ENCODE measurements around the gene DSCAML1. TPM values are rescaled to one million over a fixed set of nuclear protein-coding genes. Genes with fewer than 3 reads are reported as not detected.

Gene DSCAML1
- total and polyA plus RNA-seq, 4 experiments from 2014 or later = 1.00 to 1.0 TPM; not detected in 2

GRCh38 chr11:117835576-117835975 lies 38.6 kb upstream of the DSCAML1 start:
- Histone ChIP-seq H3K9me3 (ENCODE audit: control insufficient read depth in 1 of 2, low read length in 2 of 2) (no peaks in the 10 kb centered on the region), H3K4me1 (ENCODE audit: insufficient read depth, low read length) (peaks cover 7% of the 10 kb centered on the region), H3K27me3 (ENCODE audit: insufficient read depth, low read length) (no peaks in the 10 kb centered on the region), H3K36me3 (ENCODE audit: insufficient read depth, low read length) (no peaks in the 10 kb centered on the region), H3K27ac (ENCODE audit: low read depth, low read length) (no peak overlapping the region), H3K4me3 (ENCODE audit: low read length in 2 of 2) (no peak overlapping the region)
- Mint-ChIP-seq H3K27ac (peak overlapping the region in 1 of 7 donors; percentile 17), H3K4me3 (no peak overlapping the region), H3K4me1 (peaks cover 6 to 14% (median 9%) of the 10 kb centered on the region in 4 donors), H3K36me3 (no peaks in the 10 kb centered on the region), H3K27me3 (peaks cover 0 to 2% of the 10 kb centered on the region in 2 donors), H3K9me3 (peaks cover 0 to 2% (median 0%) of the 10 kb centered on the region in 8 donors)
- ChIA-PET CTCF (ENCODE audit: partially characterized antibody) (interaction anchor here (1.1 to 4.9 kb wide), 8 partner anchors 7 to 410 kb away, joined by 3 to 23 read pairs (median 6); no protein-coding TSS in a partner anchor), POLR2A (ENCODE audit: partially characterized antibody) (interaction anchor here (0.9 kb wide), 1 partner anchor 16 kb away, joined by 3 read pairs; no protein-coding TSS in a partner anchor)
- no peak for DNase-seq
- intact Hi-C loops (cut with micrococcal nuclease) = no loop called here

- Mint-ChIP-seq H3K36me3 (no peaks in the 10 kb centered on the region), H3K27me3 (peaks cover 0 to 2% of the 10 kb centered on the region in 2 donors), H3K9me3 (peaks cover 0 to 2% (median 0%) of the 10 kb centered on the region in 8 donors), H3K4me3 (no peak overlapping the region), H3K27ac (no peak overlapping the region), H3K4me1 (peaks cover 6 to 21% (median 12%) of the 10 kb centered on the region in 4 donors)
- no peaks in the 10 kb centered on the region for H3K36me3 ChIP-seq (ENCODE audit: insufficient read depth, low read length)
- no peaks in the 10 kb centered on the region for H3K27me3 ChIP-seq (ENCODE audit: insufficient read depth, low read length)
- no peaks in the 10 kb centered on the region for H3K9me3 ChIP-seq (ENCODE audit: control insufficient read depth in 1 of 2, low read length in 2 of 2)
- DNase-seq = no peak
- no peak overlapping the region for H3K27ac ChIP-seq (ENCODE audit: low read depth, low read length)
- H3K4me3 ChIP-seq (ENCODE audit: low read length in 2 of 2) = no peak overlapping the region
- intact Hi-C loops (cut with micrococcal nuclease) = no loop called here
- CTCF ChIA-PET (ENCODE audit: partially characterized antibody) = interaction anchor here (0.7 to 4.9 kb wide), 10 partner anchors 8 to 409 kb away, joined by 3 to 23 read pairs (median 6); no protein-coding TSS in a partner anchor
- H3K4me1 ChIP-seq (ENCODE audit: insufficient read depth, low read length) = peaks cover 12% of the 10 kb centered on the region
- POLR2A ChIA-PET (ENCODE audit: partially characterized antibody) = interaction anchor here (0.7 to 1.5 kb wide), 3 partner anchors 17 to 222 kb away, joined by 3 read pairs; no protein-coding TSS in a partner anchor
Measured at GRCh38 chr11:117834838-117835443, 37.9 kb upstream of the DSCAML1 start.

- no peak overlapping the region for H3K4me3 Mint-ChIP-seq
- H3K4me3 ChIP-seq (ENCODE audit: low read length in 2 of 2) = no peak overlapping the region
- H3K36me3 Mint-ChIP-seq = no peaks in the 10 kb centered on the region
- CTCF ChIA-PET (ENCODE audit: partially characterized antibody) = interaction anchor here (0.7 to 4.9 kb wide), 11 partner anchors 9 to 408 kb away, joined by 3 to 23 read pairs (median 7); no protein-coding TSS in a partner anchor
- H3K36me3 ChIP-seq (ENCODE audit: insufficient read depth, low read length) = no peaks in the 10 kb centered on the region
- H3K27me3 ChIP-seq (ENCODE audit: insufficient read depth, low read length) = no peaks in the 10 kb centered on the region
- peaks cover 6 to 25% (median 14%) of the 10 kb centered on the region in 4 donors for H3K4me1 Mint-ChIP-seq
- no peak overlapping the region for H3K27ac ChIP-seq (ENCODE audit: low read depth, low read length)
- POLR2A ChIA-PET (ENCODE audit: partially characterized antibody) = interaction anchor here (0.7 to 1.5 kb wide), 2 partner anchors 19 to 222 kb away, joined by 3 read pairs; no protein-coding TSS in a partner anchor
- intact Hi-C loops (cut with micrococcal nuclease) = no loop called here
- no peak overlapping the region for H3K27ac Mint-ChIP-seq
- H3K27me3 Mint-ChIP-seq = peaks cover 0 to 2% of the 10 kb centered on the region in 2 donors
- no peaks in the 10 kb centered on the region for H3K9me3 ChIP-seq (ENCODE audit: control insufficient read depth in 1 of 2, low read length in 2 of 2)
- no peak for DNase-seq
- H3K4me1 ChIP-seq (ENCODE audit: insufficient read depth, low read length) = peaks cover 15% of the 10 kb centered on the region
- peaks cover 0 to 2% (median 0%) of the 10 kb centered on the region in 8 donors for H3K9me3 Mint-ChIP-seq
Measured at GRCh38 chr11:117834068-117834810, 37.2 kb upstream of the DSCAML1 start.

- Mint-ChIP-seq H3K4me1 (peaks cover 9 to 33% (median 19%) of the 10 kb centered on the region in 4 donors), H3K4me3 (no peak overlapping the region), H3K36me3 (no peaks in the 10 kb centered on the region), H3K9me3 (peaks cover 0 to 2% (median 0%) of the 10 kb centered on the region in 8 donors), H3K27ac (no peak overlapping the region), H3K27me3 (peaks cover 0 to 2% of the 10 kb centered on the region in 2 donors)
- no peak for DNase-seq
- no peaks in the 10 kb centered on the region for H3K27me3 ChIP-seq (ENCODE audit: insufficient read depth, low read length)
- CTCF ChIA-PET (ENCODE audit: partially characterized antibody) = interaction anchor here (1.5 to 4.9 kb wide), 8 partner anchors 10 to 407 kb away, joined by 3 to 23 read pairs (median 14); no protein-coding TSS in a partner anchor
- peaks cover 23% of the 10 kb centered on the region for H3K4me1 ChIP-seq (ENCODE audit: insufficient read depth, low read length)
- no peak overlapping the region for H3K27ac ChIP-seq (ENCODE audit: low read depth, low read length)
- H3K9me3 ChIP-seq (ENCODE audit: control insufficient read depth in 1 of 2, low read length in 2 of 2) = no peaks in the 10 kb centered on the region
- POLR2A ChIA-PET (ENCODE audit: partially characterized antibody) = interaction anchor here (1.1 to 1.5 kb wide), 3 partner anchors 18 to 218 kb away, joined by 3 read pairs; no protein-coding TSS in a partner anchor
- intact Hi-C loops (cut with micrococcal nuclease) = no loop called here
- H3K4me3 ChIP-seq (ENCODE audit: low read length in 2 of 2) = no peak overlapping the region
- H3K36me3 ChIP-seq (ENCODE audit: insufficient read depth, low read length) = no peaks in the 10 kb centered on the region
Measured at GRCh38 chr11:117833401-117833891, 36.4 kb upstream of the DSCAML1 start.

GRCh38 chr11:117832511-117832910 lies 35.5 kb upstream of the DSCAML1 start:
- POLR2A ChIA-PET (ENCODE audit: partially characterized antibody) = interaction anchor here (0.8 to 1.1 kb wide), 3 partner anchors 155 to 219 kb away, joined by 3 read pairs; no protein-coding TSS in a partner anchor

GRCh38 chr11:117831661-117832415 lies 34.8 kb upstream of the DSCAML1 start:
- Histone ChIP-seq H3K27me3 (ENCODE audit: insufficient read depth, low read length) (no peaks in the 10 kb centered on the region), H3K4me3 (ENCODE audit: low read length in 2 of 2) (no peak overlapping the region), H3K36me3 (ENCODE audit: insufficient read depth, low read length) (no peaks in the 10 kb centered on the region), H3K9me3 (ENCODE audit: control insufficient read depth in 1 of 2, low read length in 2 of 2) (no peaks in the 10 kb centered on the region), H3K27ac (ENCODE audit: low read depth, low read length) (no peak overlapping the region), H3K4me1 (ENCODE audit: insufficient read depth, low read length) (peaks cover 33% of the 10 kb centered on the region)
- Mint-ChIP-seq H3K9me3 (no peaks in the 10 kb centered on the region), H3K27me3 (no peaks in the 10 kb centered on the region), H3K27ac (peak overlapping the region in 1 of 7 donors; percentile 52), H3K36me3 (no peaks in the 10 kb centered on the region), H3K4me3 (no peak overlapping the region), H3K4me1 (peaks cover 18 to 47% (median 30%) of the 10 kb centered on the region in 4 donors)
- POLR2A ChIA-PET (ENCODE audit: partially characterized antibody) = interaction anchor here (0.8 to 1.1 kb wide), 3 partner anchors 156 to 219 kb away, joined by 3 read pairs; no protein-coding TSS in a partner anchor
- no peak for DNase-seq
- CTCF ChIA-PET (ENCODE audit: partially characterized antibody) = interaction anchor here (1.0 to 4.9 kb wide), 7 partner anchors 8 to 222 kb away, joined by 4 to 23 read pairs (median 13); no protein-coding TSS in a partner anchor
- intact Hi-C loops (cut with micrococcal nuclease) = no loop called here

More at GRCh38 chr11:117832511-117832910, 35.5 kb upstream of the DSCAML1 start:
- no peak overlapping the region for H3K4me3 ChIP-seq (ENCODE audit: low read length in 2 of 2)
- CTCF ChIA-PET (ENCODE audit: partially characterized antibody) = interaction anchor here (1.0 to 4.9 kb wide), 9 partner anchors 9 to 221 kb away, joined by 3 to 23 read pairs (median 13); no protein-coding TSS in a partner anchor
- peaks cover 0 to 2% of the 10 kb centered on the region in 2 donors for H3K27me3 Mint-ChIP-seq
- no peak overlapping the region for H3K4me3 Mint-ChIP-seq
- no peaks in the 10 kb centered on the region for H3K36me3 Mint-ChIP-seq
- peaks cover 32% of the 10 kb centered on the region for H3K4me1 ChIP-seq (ENCODE audit: insufficient read depth, low read length)
- no peaks in the 10 kb centered on the region for H3K9me3 ChIP-seq (ENCODE audit: control insufficient read depth in 1 of 2, low read length in 2 of 2)
- no peaks in the 10 kb centered on the region for H3K36me3 ChIP-seq (ENCODE audit: insufficient read depth, low read length)
- peak overlapping the region in 3 of 7 donors; percentile 46 to 76 (median 62) for H3K27ac Mint-ChIP-seq
- H3K9me3 Mint-ChIP-seq = no peaks in the 10 kb centered on the region
- intact Hi-C loops (cut with micrococcal nuclease) = no loop called here
- H3K27ac ChIP-seq (ENCODE audit: low read depth, low read length) = no peak overlapping the region
- no peaks in the 10 kb centered on the region for H3K27me3 ChIP-seq (ENCODE audit: insufficient read depth, low read length)
- no peak for DNase-seq
- peaks cover 15 to 43% (median 26%) of the 10 kb centered on the region in 4 donors for H3K4me1 Mint-ChIP-seq
